ENCODE data around the gene ATP10A.

ATP10A gene

DNA sequence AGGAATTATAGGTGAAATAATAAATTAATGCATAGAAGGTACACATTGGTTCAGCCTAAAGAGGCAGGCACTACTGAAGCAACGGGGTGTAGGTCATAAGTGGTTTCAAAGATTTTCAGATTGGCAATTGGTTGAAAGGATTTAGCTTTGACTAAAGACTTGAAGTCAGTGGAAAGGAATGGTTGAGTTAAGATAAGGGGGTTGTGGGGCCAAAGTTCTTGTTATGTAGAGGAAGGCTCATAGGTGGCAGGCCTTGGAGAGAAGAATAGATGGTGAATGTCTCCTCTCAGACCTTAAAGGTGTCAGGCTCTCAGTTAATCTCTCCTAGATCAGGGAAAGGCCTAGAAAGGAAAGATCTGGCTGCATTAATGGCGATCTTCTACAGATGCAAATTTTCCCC, 209.8 kb downstream of the ATP10A start:
- no peaks in the 10 kb centered on the region for H3K27me3 ChIP-seq (ENCODE audit: insufficient read depth, low read depth)
- no peak overlapping the region for H3K4me3 ChIP-seq (IDR thresholded peaks at IDR 0.05; ENCODE audit: insufficient read depth, low read depth, low read length)
- TF ChIP-seq, protein P1, sequence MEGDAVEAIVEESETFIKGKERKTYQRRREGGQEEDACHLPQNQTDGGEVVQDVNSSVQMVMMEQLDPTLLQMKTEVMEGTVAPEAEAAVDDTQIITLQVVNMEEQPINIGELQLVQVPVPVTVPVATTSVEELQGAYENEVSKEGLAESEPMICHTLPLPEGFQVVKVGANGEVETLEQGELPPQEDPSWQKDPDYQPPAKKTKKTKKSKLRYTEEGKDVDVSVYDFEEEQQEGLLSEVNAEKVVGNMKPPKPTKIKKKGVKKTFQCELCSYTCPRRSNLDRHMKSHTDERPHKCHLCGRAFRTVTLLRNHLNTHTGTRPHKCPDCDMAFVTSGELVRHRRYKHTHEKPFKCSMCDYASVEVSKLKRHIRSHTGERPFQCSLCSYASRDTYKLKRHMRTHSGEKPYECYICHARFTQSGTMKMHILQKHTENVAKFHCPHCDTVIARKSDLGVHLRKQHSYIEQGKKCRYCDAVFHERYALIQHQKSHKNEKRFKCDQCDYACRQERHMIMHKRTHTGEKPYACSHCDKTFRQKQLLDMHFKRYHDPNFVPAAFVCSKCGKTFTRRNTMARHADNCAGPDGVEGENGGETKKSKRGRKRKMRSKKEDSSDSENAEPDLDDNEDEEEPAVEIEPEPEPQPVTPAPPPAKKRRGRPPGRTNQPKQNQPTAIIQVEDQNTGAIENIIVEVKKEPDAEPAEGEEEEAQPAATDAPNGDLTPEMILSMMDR (conservative IDR thresholded peaks at IDR 0.05; ENCODE audit: low read depth, low read length): no peak
- H2AFZ ChIP-seq (ENCODE audit: low read depth): no peak overlapping the region
- no peaks in the 10 kb centered on the region for H3K79me2 ChIP-seq (ENCODE audit: insufficient read depth, low read depth)
- no peak overlapping the region for H3K4me2 ChIP-seq
- H3K36me3 ChIP-seq (ENCODE audit: insufficient read depth): no peaks in the 10 kb centered on the region
- no peaks in the 10 kb centered on the region for H3K4me1 ChIP-seq (ENCODE audit: low read depth, poor library complexity, severe bottlenecking)
- H4K20me1 ChIP-seq (ENCODE audit: insufficient read depth): no peaks in the 10 kb centered on the region
- H3K9ac ChIP-seq: no peak overlapping the region
- H3K27ac ChIP-seq: no peak overlapping the region

DNA sequence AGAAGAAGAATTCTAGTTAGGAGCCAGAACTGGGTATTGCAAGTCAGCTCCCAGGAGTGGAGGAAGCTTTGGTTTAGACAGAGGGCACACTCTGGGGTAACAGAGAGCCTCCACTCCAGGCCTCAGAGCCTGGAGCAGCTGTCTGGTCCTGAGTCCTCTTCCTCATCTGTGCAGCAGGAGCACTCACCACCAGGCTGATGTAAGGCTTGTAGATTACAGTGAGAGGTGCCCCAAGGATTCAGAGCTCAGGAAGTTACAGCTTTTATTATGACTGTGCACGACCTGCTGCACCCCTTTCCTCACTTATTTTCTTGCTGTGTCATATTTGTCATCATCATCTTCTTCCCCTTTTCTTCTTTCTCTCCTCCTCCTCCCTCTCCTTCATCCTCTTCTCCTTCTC, 210.4 kb downstream of the ATP10A start:
- Histone ChIP-seq H3K27ac (no peak overlapping the region), H3K36me3 (ENCODE audit: insufficient read depth) (no peaks in the 10 kb centered on the region), H3K27me3 (ENCODE audit: insufficient read depth, low read depth) (no peaks in the 10 kb centered on the region), H4K20me1 (ENCODE audit: insufficient read depth) (no peaks in the 10 kb centered on the region), H3K4me1 (ENCODE audit: low read depth, poor library complexity, severe bottlenecking) (no peaks in the 10 kb centered on the region), H3K4me2 (no peak overlapping the region), H3K9ac (no peak overlapping the region), H2AFZ (ENCODE audit: low read depth) (no peak overlapping the region), H3K4me3 (IDR thresholded peaks at IDR 0.05; ENCODE audit: insufficient read depth, low read depth, low read length) (no peak overlapping the region), H3K79me2 (ENCODE audit: insufficient read depth, low read depth) (no peaks in the 10 kb centered on the region)
- TF ChIP-seq, protein P1 (conservative IDR thresholded peaks at IDR 0.05; ENCODE audit: low read depth, low read length): no peak

DNA sequence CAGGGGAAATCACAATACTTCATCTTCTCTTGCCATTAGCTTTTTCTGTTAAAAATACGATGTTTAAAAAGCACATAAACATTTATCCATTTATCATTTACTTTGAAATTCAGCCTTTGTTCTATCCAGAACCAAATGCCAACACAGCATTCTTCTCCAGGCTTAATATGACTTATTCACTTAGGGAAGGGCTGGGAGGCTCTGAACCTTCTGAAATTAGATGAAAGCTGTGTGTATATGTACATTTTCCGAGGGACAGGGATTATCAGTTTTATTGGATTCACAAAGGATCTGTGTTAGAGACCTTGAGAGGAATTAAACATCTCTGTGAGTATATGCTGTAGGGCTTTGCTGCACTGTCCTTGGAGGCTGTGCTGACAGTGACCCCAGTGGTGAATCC, 213.7 kb downstream of the ATP10A start:
- H4K20me1 ChIP-seq (ENCODE audit: insufficient read depth): no peaks in the 10 kb centered on the region
- no peak overlapping the region for H3K4me3 ChIP-seq (IDR thresholded peaks at IDR 0.05; ENCODE audit: insufficient read depth, low read depth, low read length)
- H3K36me3 ChIP-seq (ENCODE audit: insufficient read depth): no peaks in the 10 kb centered on the region
- H3K9ac ChIP-seq: no peak overlapping the region
- TF ChIP-seq, protein P1 (conservative IDR thresholded peaks at IDR 0.05; ENCODE audit: low read depth, low read length): no peak
- H3K4me2 ChIP-seq: no peak overlapping the region
- no peak overlapping the region for H3K27ac ChIP-seq
- H3K27me3 ChIP-seq (ENCODE audit: insufficient read depth, low read depth): no peaks in the 10 kb centered on the region
- no peak overlapping the region for H2AFZ ChIP-seq (ENCODE audit: low read depth)
- H3K4me1 ChIP-seq (ENCODE audit: low read depth, poor library complexity, severe bottlenecking): no peaks in the 10 kb centered on the region
- no peaks in the 10 kb centered on the region for H3K79me2 ChIP-seq (ENCODE audit: insufficient read depth, low read depth)

DNA sequence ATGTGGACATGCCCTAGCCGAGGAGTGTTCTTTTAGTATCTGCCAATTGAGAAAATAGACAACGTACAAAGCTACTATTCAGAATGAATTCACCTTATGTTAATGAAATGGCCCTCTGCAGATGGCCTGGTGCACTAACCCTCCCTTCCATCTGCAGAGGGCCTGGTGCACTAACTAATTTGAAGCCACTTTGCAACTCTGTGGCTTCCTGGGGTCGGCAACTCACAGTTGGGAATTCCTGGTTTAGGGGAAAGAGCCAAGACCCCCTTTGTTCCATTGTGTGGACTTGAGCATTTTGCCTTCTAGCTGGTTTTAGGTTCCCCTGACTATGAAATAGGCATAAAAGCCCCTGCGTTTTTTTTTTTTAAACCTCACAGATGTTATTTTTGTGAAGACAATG, 220.0 kb downstream of the ATP10A start:
- Histone ChIP-seq H3K27me3 (ENCODE audit: insufficient read depth, low read depth) (no peaks in the 10 kb centered on the region), H2AFZ (ENCODE audit: low read depth) (no peak overlapping the region), H3K4me2 (no peak overlapping the region), H3K79me2 (ENCODE audit: insufficient read depth, low read depth) (no peaks in the 10 kb centered on the region), H3K27ac (no peak overlapping the region), H3K4me3 (IDR thresholded peaks at IDR 0.05; ENCODE audit: insufficient read depth, low read depth, low read length) (no peak overlapping the region), H3K36me3 (ENCODE audit: insufficient read depth) (no peaks in the 10 kb centered on the region), H3K9ac (no peak overlapping the region), H3K4me1 (ENCODE audit: low read depth, poor library complexity, severe bottlenecking) (no peaks in the 10 kb centered on the region), H4K20me1 (ENCODE audit: insufficient read depth) (no peaks in the 10 kb centered on the region)
- TF ChIP-seq, protein P1 (conservative IDR thresholded peaks at IDR 0.05; ENCODE audit: low read depth, low read length): no peak
